Cardiac fibroblast (primary cell): ENCODE results near the gene KAZN.

Experiments
- DNase-seq, 2 donors: peaks; one replicate each; pipeline versions ENCODE4 v3.0.0 to v3.0.0-alpha.2; 2010; ENCODE audit warnings: low read depth in 2 of 2
- H3K4me3 ChIP-seq, 2 donors: replicated peaks in 1 of 2; 1 replicate in 1 of 2; 2 replicates in 1 of 2; pipeline ENCODE4 v1.5.1; 2011; ENCODE audit warnings: low read depth in 2 of 2, low read length in 2 of 2, mild to moderate bottlenecking in 2 of 2, moderate library complexity in 1 of 2
- TF ChIP-seq, protein P1 (sequence below): IDR thresholded peaks from one replicate; pipeline ENCODE4 v1.5.1; 2011; ENCODE audit warnings: low read depth, mild to moderate bottlenecking, low read length, inconsistent platforms

Gene KAZN

DNA sequence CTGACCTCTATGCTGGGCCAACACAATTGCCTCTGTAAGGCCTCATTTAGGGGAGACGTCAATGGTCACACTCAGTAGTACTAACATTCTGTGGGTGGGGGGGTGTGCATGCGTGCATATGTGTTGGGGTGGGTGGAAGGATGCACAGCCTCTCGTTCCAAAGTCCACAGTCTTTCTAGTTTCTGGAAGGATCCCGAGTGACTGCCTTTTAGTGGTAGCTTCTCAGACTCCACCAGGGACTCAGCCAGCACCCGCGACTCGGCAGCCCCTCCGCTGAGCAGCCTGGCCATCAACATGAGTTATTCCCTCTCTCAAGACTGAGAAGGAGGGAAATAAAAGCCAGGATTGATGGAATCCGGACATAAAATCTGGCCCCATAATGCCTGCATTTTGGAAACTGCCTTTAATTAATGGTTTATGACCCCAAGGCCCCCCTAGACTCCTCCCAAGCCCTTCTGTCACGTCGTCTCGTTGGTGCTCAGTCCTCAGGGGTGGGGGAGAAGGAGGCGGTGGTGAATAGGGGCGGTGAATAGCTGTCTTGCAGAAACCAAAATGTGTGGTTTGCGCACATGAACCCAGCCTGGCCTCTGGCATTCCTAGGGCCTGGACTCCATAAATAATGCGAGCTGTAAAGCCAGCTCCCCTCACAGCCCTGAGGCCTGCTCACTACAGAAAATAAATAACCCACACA, 489.9 kb downstream of the KAZN start:
- no peak overlapping the region for H3K4me3 ChIP-seq
- TF ChIP-seq, protein P1, sequence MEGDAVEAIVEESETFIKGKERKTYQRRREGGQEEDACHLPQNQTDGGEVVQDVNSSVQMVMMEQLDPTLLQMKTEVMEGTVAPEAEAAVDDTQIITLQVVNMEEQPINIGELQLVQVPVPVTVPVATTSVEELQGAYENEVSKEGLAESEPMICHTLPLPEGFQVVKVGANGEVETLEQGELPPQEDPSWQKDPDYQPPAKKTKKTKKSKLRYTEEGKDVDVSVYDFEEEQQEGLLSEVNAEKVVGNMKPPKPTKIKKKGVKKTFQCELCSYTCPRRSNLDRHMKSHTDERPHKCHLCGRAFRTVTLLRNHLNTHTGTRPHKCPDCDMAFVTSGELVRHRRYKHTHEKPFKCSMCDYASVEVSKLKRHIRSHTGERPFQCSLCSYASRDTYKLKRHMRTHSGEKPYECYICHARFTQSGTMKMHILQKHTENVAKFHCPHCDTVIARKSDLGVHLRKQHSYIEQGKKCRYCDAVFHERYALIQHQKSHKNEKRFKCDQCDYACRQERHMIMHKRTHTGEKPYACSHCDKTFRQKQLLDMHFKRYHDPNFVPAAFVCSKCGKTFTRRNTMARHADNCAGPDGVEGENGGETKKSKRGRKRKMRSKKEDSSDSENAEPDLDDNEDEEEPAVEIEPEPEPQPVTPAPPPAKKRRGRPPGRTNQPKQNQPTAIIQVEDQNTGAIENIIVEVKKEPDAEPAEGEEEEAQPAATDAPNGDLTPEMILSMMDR = no peak
- DNase-seq = no peak

DNA sequence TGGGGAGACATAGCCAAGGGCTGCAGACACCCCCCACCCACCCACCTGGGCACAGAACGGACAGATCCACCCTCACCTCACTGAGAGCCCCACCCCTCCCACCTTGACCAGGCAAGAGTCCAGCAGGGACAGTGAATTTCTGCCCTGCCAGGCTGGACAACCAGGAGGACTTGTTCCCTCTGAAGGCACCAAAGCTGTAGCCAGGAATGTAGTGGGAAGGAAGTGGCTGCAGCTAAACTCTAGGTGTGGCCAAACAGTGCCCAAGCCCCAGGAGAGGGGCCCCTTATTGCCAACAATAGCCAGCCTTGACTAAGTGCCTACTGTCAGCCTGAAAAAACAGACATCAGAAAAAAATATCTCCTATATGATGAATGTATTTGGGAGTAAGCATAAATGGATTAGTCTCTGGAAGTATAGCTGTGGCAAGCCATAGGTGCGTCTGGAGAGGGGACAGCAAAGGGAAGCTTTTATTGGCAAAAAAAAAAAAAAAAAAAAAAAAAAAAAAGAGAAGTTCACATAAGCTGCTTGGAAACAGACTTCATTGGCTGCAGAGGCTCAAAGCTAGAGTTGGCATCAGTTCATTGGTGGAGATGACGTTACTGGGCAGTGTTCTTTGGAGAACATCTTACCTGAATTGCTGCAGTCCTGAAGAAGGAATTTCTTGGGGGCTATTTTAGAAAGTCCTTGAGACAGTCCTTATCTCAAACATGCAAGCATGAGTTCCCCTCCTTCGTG, 490.9 kb downstream of the KAZN start:
- H3K4me3 ChIP-seq = no peak overlapping the region
- DNase-seq = no peak
- TF ChIP-seq, protein P1 = no peak

DNA sequence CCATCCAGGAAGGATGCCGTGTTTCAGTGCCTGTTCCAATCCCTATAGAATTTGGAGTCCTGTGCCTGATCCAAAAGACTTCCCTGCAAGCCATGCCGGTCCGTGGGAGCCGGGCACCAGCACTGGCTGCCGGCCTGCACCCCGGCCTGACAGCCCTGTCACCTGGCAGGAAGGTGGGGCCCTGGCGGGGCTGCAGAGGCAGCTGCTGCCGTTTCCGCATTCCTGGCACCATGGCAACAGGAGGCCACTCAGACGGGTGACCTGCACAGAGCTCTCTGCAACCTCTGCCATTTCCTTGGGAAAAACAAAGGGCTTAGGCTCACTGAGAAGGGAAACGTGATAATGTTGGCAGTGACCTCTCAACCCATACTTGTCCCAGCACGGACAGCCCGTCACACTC, 491.9 kb downstream of the KAZN start:
- DNase-seq = peak in 1 of 2 donors; percentile 14
- no peak overlapping the region for H3K4me3 ChIP-seq
- TF ChIP-seq, protein P1 = no peak

DNA sequence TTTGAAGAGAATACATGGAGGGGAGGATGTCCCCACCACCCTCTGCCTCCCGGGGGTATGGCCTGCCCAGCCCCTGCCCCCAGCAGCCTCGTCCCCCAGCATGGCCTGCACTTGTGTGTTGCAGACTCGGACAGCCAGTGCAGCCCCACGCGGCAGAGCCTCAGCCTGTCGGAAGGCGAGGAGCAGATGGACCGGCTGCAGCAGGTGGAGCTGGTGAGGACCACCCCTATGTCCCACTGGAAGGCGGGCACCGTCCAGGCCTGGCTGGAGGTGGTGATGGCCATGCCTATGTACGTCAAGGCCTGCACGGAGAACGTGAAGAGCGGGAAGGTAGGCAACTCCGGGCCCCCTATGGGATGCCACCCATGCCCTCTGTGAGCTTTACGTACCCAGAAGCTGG, 495.6 kb downstream of the KAZN start:
- TF ChIP-seq, protein P1 = no peak
- H3K4me3 ChIP-seq = no peak overlapping the region
- no peak for DNase-seq

DNA sequence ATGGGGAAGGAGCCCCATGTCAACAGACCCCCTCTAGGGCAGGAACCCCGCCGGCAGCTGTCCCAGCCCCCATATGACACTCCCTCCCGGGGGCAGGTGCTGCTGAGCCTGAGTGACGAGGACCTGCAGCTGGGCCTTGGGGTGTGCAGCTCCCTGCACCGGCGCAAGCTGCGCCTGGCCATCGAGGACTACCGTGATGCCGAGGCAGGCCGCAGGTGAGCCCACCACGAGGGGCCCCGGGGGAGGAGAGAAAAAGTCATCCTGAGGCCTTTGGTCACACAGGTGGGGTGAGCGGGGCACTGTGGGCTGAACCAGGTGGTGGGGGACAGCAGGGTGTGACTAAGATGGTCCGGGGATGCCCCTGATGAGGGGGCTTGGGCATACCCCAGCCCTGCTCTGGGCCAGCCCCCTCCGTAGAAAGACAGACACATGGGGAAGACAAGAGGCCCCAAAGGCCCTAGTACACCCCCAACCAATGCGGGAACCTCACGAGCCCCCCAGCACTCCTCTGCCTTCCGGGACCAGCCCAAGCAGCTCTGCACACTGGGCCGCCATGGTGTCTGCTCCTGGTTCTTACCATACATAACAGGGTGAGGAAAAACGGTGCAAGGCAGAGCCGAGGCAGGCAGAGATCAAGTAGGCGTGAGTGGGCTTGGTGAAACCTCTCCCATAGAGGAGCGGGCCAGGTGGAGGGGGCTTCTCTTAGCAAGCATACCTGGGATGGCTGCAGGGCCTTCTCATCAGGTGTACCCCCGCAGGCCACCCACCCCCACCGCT, 496.4 kb downstream of the KAZN start:
- H3K4me3 ChIP-seq = no peak overlapping the region

DNA sequence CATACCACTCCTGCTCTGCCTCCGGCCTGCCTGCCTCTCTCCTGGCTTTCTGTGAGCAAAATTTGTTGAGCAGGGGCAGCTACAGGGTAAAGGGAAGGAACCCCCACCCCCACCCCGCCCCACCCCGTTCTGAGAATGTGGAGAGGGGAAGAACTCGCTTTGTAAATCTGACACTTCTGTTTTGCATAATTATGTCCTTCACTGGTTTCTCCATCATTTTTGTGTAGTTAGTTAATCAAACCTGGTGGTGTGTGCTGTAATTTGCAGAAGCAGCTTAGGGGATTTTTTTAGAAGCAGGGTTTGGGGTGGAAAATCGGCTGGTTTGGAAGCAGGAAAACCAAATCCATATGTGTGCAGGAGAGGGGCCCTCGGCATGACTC, 497.0 kb downstream of the KAZN start:
- TF ChIP-seq, protein P1 = no peak
- no peak for DNase-seq
- H3K4me3 ChIP-seq = no peak overlapping the region

More for the DNA sequence above, 496.4 kb downstream of the KAZN start:
- no peak for DNase-seq
- TF ChIP-seq, protein P1 = no peak
